HTERT RPE-1 (cell line): ENCODE data around the gene SELL.
"Not testable (repeated sequence)": the region's sequence is repeated elsewhere in the genome, so short reads cannot be mapped to it uniquely, and the experiment has no call there.

Experiments used
- in situ Hi-C: fragments of 300-500 bp; cut with MboI; formaldehyde crosslinking; loops from 4 replicates; pipeline ENCODE4 v1.14.3; 2020; ENCODE audit warnings: low sequenced_read_pairs

Gene SELL

DNA sequence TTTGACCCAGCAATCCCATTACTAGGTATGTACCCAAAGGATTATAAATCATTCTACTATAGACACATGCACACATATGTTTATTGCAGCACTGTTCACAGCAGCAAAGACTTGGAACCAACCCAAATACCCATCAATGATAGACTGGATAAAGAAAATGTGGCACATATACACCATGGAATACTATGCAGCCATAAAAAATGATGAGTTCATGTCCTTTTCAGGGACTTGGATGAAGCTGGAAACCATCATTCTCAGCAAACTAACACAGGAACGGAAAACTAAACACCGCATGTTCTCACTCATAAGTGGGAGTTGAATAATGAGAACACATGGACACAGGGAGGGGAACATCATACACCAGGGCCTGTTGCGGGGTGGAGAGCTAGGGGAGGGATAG is 41.2 kb downstream of the SELL start:
- in situ Hi-C loops, result not testable (repeated sequence)

DNA sequence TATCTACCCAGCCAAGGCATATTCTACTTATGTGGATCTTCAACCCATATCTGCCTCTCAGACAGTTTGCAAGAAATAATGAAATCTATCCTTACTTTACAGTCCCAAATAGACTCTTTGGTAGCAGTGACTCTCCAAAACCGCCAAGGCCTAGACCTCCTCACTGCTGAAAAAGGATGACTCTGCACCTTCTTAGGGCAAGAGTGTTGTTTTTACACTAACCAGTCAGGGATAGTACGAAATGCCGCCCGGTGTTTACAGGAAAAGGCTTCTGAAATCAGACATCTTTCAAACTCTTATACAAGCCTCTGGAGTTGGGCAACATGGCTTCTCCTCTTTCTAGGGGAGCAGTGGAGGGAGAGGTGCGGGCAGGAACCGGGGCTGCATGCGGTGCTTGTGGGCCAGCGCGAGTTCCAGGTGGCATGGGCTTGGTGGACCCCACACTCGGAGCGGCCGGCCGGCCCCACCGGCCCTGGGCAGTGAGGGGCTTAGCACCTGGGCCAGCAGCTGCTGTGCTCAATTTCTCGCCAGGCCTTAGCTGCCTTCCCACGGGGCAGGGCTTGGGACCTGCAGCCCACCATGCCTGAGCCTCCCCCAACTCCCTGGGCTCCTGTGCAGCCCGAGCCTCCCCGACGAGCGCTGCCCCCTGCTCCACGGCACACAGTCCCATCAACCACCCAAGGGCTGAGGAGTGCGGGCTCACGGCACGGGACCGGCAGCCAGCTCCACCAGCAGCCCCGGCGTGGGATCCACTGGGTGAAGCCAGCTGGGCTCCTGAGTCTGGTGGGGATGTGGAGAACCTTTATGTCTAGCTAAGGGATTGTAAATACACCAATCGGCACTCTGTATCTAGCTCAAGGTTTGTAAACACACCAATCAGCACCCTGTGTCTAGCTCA is 43.5 kb downstream of the SELL start:
- in situ Hi-C loops, result not testable (repeated sequence)

DNA sequence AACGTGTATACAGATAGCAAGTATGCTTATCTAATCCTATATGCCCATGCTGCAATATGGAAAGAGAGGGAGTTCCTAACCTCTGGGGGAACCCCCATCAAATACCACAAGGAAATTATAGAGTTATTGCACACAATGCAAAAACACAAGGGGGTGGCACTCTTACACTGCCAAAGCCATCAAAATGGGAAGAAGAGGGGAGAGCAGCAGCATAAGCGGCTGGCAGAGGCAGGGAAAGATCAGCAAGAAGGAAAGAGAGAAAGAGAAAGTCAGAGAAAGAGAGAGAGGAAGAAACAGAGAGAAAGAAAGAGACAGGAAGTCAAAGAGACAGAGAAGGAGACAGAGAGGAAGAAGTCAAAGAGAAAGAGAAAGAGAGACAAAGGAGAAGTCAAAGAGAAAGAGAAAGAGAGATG is 44.2 kb downstream of the SELL start:
- in situ Hi-C loops, result not testable (repeated sequence)

DNA sequence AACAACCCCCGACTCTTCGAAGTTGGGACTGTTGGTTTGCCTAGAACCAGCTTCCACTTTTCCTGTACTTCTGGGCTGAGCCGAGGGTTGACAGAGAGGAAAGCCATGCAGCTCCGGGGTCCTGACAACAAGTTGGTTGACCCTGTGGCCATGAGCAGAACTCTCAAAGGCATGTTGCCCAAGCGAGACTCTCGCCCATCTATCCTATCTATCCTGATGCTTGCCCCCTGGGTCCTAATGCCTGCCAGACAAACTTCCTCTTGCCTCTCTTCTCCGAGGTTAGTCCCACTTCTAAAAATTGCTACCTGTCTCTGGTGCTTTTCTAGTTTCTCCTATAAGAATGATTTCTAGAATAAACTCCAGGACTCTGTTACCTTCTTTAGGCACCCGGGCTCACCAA is 48.7 kb downstream of the SELL start:
- in situ Hi-C loops, result not testable (repeated sequence)

DNA sequence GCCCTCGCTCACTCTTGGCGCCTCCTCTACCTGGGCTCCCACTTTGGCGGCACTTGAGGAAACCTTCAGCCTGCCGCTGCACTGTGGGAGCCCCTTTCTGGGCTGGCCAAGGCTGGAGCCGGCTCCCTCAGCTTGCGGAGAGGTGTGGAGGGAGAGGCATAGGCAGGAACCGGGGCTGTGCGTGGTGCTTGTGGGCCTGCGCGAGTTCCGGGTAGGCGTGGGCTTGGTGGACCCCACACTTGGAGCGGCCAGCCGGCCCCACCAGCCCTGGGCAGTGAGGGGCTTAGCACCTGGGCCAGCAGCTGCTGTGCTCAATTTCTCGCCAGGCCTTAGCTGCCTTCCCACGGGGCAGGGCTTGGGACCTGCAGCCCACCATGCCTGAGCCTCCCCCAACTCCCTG is 50.4 kb downstream of the SELL start:
- in situ Hi-C loops, result not testable (repeated sequence)

DNA sequence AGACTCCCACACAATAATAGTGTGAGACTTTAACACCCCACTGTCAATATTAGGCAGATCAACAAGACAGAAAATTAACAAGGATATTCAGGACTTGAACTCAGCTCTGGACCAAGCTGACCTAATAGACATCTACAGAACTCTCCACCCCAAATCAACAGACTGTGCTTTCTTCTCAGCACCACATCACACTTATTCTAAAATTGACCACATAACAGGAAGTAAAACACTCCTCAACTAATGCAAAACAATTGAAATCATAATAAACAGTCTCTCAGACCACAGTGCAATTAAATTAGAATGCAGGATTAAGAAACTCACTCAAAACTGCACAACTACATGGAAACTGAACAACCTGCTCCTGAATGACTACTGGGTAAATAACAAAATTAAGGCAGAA is 52.6 kb downstream of the SELL start:
- in situ Hi-C loops, result not testable (repeated sequence)

DNA sequence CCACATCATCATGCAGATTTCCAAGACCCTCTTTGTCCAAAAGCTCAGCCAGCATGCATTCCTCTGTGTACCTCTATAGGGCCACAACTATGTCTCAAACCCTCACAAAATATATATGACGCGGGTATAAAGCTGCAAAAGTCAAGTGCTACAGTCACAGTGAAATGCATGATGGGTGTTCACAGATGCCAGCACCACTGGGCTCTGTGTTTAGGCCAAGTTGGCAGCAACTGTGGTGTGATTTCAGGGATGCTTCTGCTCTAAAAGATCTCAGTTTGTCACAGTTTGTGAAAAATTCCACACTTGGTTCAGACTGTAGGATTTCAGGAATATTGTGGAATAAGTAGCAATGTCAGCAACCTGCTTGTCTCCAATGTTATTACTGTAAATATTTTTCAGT is 57.5 kb downstream of the SELL start:
- in situ Hi-C loops, result no loop called here

DNA sequence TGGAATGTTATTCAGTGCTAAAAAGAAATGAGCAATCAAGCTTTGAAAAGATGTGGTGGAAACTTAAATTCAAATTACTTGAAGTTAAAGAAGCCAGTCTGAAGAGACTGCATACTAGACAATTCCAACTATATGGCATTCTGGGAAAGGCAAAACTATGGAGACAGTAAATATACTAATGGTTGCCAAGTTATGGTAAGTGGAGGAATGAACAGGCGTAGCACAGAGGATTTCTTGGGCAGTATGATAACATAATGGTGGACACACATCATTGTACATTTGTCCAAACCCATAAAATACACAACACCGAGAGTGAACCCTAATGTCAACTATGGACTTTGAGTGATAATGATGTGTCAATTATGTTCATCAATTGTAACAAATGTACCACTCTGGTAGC is 60.4 kb downstream of the SELL start:
- in situ Hi-C loops, result no loop called here

DNA sequence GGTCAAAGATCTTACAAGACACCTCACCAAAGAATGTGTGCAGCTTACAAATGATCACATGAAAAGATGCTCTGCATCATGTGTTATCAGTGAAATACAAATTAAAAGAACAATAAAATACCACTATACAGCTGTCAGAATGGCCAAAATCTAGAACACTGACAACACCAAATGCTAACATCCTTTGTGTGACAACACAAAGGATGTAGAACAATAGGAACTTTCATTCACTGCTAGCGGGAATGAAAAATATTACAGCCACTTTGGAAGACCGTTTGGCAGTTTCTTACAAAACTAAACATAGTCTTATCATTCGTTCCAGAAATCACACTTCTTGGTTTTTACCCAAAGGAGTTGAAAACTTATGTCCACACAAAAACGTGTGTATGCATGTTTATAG is 60.9 kb downstream of the SELL start:
- in situ Hi-C loops, result no loop called here

DNA sequence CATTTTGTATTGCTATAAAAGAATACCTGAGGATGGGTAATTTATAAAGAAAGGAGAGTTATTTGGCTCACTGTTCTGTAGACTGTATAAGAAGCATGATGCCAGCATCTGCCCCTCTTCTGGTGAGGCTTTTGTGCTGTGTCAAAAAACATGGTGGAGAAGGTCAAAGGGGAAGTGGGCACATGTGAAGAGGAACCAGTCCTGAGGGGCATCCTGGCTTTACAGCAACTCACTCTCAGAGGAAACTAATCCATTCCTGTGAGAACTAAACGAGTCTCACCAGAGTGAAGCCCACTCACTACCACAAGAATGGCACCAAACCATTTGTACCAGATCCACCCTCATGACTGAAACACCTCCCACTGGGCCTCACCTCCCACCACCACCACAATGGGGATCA is 62.7 kb downstream of the SELL start:
- in situ Hi-C loops, result no loop called here

DNA sequence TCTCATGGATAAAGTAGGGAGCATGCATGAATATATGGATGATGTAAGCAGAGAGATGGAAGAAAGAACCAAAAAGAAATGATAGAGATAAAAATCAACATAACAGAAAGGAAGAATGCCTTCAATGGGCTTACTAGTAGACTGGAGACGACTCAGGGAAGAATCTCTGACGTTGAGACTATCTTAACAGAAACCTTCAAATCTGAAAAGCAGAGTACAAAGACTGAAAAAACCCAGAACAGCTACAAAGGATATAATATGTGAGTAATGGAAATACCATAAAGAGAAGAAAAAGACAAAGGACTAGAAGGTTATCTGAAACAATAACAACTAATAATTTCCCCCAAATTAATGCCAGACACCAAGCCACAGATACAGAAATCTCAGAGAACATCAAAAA is 63.2 kb downstream of the SELL start:
- in situ Hi-C loops, result no loop called here

DNA sequence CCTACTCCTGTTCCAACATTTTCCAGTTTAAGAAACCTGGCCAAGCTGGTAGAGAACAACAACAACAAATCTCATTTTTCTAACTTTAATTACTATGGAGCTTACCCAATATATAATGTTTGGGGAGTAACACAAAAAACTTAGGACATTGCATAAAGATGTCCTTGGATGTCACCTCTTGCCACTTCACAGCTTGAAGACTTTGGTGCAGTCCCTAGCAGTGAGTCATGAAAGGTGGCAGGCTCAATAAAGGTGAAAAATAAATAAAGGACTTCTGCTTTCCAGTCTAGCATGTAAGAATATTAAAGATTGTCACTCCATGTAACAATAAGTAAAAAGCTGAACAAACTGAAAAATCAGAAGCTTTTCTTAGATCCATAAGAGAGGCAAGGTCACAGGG is 63.9 kb downstream of the SELL start:
- in situ Hi-C loops, result no loop called here

DNA sequence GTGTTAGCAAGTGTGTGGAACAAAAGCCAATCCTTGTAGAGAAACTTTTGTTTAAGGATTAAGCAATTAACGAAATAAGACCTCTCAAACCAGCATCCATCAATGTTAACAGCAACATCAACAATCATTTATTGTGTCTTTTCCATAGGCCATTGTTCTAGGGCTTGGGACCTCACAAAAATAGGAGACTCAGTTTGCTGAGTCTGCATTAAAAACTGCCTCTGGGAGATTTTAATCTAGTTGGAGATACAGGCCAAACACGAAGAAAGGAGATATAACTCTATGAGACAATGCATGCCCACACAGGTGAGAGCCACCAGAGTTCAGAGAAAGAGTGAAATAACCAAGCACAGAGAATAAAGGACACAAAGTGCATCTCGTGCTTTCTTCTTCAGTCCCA is 67.1 kb downstream of the SELL start:
- in situ Hi-C loops, result no loop called here
